Tibial nerve (tissue), 3 donors: ENCODE results near the gene SLC25A17.

Experiments
- POLR2A ChIP-seq, 2 donors: fragments of 450-650 bp; IDR thresholded peaks; one replicate each; pipeline ENCODE4 v1.6.1; 2017; ENCODE audit warnings: antibody characterized with exemption in 2 of 2, mild to moderate bottlenecking in 2 of 2, moderate library complexity in 2 of 2
- TF ChIP-seq, protein P1 (sequence below), 5 experiments: fragments of 200-600 bp in 3 of 5; fragments of 450-650 bp in 2 of 5; sonication (generic) in 3 of 5; IDR thresholded peaks; one replicate each; pipeline ENCODE4 v1.5.1; 2016 to 2019; ENCODE audit warnings: antibody characterized with exemption in 5 of 5, mild to moderate bottlenecking in 3 of 5, moderate library complexity in 2 of 5

DNA sequence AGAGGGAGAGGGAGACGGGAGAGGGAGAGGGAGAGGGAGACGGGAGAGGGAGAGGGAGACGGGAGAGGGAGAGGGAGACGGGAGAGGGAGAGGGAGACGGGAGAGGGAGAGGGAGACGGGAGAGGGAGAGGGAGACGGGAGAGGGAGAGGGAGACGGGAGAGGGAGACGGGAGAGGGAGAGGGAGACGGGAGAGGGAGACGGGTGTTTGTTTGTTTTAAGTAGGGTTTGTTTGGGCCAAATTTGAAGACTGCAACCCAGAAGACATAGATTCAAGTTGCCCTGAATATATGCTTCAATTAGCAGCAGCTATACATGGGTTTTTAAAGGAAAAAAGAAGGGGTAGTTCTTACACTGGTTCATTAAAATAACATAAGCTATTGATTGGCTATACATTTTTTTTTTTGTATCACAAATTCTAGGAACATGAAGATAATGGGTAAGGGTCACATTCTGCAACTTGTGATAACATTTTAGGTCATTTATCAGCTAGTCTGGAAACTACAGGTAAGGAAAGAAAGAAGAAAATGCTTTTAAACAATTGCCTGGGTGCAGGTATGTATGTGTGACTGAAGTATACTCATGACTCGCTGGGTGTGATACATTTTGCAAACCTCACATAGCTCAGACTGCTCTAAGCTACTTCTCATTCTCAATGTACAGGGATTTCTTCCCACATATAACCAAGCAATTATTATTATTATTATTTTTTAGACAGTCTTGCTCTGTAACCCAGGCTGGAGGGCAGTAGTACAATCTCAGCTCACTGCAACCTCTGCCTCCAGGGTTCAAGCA, 72.5 kb downstream of the SLC25A17 start:
- TF ChIP-seq POLR2A (IDR thresholded peaks at IDR 0.05), result no peak
- TF ChIP-seq, protein P1, sequence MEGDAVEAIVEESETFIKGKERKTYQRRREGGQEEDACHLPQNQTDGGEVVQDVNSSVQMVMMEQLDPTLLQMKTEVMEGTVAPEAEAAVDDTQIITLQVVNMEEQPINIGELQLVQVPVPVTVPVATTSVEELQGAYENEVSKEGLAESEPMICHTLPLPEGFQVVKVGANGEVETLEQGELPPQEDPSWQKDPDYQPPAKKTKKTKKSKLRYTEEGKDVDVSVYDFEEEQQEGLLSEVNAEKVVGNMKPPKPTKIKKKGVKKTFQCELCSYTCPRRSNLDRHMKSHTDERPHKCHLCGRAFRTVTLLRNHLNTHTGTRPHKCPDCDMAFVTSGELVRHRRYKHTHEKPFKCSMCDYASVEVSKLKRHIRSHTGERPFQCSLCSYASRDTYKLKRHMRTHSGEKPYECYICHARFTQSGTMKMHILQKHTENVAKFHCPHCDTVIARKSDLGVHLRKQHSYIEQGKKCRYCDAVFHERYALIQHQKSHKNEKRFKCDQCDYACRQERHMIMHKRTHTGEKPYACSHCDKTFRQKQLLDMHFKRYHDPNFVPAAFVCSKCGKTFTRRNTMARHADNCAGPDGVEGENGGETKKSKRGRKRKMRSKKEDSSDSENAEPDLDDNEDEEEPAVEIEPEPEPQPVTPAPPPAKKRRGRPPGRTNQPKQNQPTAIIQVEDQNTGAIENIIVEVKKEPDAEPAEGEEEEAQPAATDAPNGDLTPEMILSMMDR (IDR thresholded peaks at IDR 0.05), result no peak
